Astrocyte (in vitro differentiated cells and primary cell): Measurements from ENCODE around the gene SETD4. TPM values are rescaled to one million over a fixed set of nuclear protein-coding genes. Genes with fewer than 3 reads are reported as not detected.

Experiments
- DNase-seq: peaks from one replicate; pipeline ENCODE4 v3.0.0-alpha.2; 2010; ENCODE audit warnings: low read depth
- FAIRE-seq: peaks from 2 replicates; lab custom pipeline; 2011; peaks lifted over from hg19 to GRCh38; lab: Jason Lieb, UNC
- H2AFZ ChIP-seq: 2 replicates; pipeline ENCODE4 v1.6.0; 2012; ENCODE audit warnings: low read depth, low read length, inconsistent platforms
- H3K27ac ChIP-seq: 2 replicates; pipeline ENCODE4 v1.5.1; 2011; ENCODE audit warnings: low read depth, low read length, inconsistent platforms
- H3K27me3 ChIP-seq: 2 replicates; pipeline ENCODE4 v1.6.0; 2011; ENCODE audit warnings: low read length, inconsistent platforms; ENCODE audit not compliant: insufficient read depth
- H3K36me3 ChIP-seq: 2 replicates; pipeline ENCODE4 v1.5.1; 2011; ENCODE audit warnings: low read length, inconsistent platforms; ENCODE audit not compliant: insufficient read depth
- H3K4me1 ChIP-seq: 2 replicates; pipeline ENCODE4 v1.5.1; 2011; ENCODE audit warnings: low read length, inconsistent platforms; ENCODE audit not compliant: insufficient read depth
- H3K4me2 ChIP-seq: 2 replicates; pipeline ENCODE4 v1.6.0; 2012; ENCODE audit warnings: low read length, inconsistent platforms
- H3K4me3 ChIP-seq: 2 replicates; pipeline ENCODE4 v1.5.1; 2011; ENCODE audit warnings: low read depth, mild to moderate bottlenecking, low read length, inconsistent platforms; ENCODE audit not compliant: insufficient read depth
- H3K79me2 ChIP-seq: 2 replicates; pipeline ENCODE4 v1.6.0; 2012; ENCODE audit warnings: mild to moderate bottlenecking, low read length, inconsistent platforms; ENCODE audit not compliant: insufficient read depth
- H3K9ac ChIP-seq: 2 replicates; pipeline ENCODE4 v1.6.0; 2012; ENCODE audit warnings: mild to moderate bottlenecking, low read length, inconsistent platforms
- H3K9me3 ChIP-seq: 2 replicates; pipeline ENCODE4 v1.5.1; 2012; ENCODE audit warnings: low read depth, mild to moderate bottlenecking, low read length, inconsistent platforms; ENCODE audit not compliant: insufficient read depth
- H4K20me1 ChIP-seq: 2 replicates; pipeline ENCODE4 v1.6.0; 2012; ENCODE audit warnings: low read length, inconsistent platforms; ENCODE audit not compliant: insufficient read depth
- H3K27ac Mint-ChIP-seq: one replicate; pipeline ENCODE4 v1.8.0; 2021; ENCODE audit warnings: mild to moderate bottlenecking, mixed read lengths; ENCODE audit not compliant: unreplicated experiment
- H3K27me3 Mint-ChIP-seq: one replicate; pipeline ENCODE4 v1.8.0; 2021; ENCODE audit warnings: low read depth, mixed read lengths; ENCODE audit not compliant: unreplicated experiment
- H3K36me3 Mint-ChIP-seq: one replicate; pipeline ENCODE4 v1.8.0; 2021; ENCODE audit warnings: low read depth, mixed read lengths; ENCODE audit not compliant: unreplicated experiment
- H3K4me1 Mint-ChIP-seq: one replicate; pipeline ENCODE4 v1.8.0; 2021; ENCODE audit warnings: low read depth, mixed read lengths; ENCODE audit not compliant: unreplicated experiment
- H3K4me3 Mint-ChIP-seq: one replicate; pipeline ENCODE4 v1.8.0; 2021; ENCODE audit warnings: mild to moderate bottlenecking, moderate library complexity, mixed read lengths; ENCODE audit not compliant: unreplicated experiment
- H3K9me3 Mint-ChIP-seq: one replicate; pipeline ENCODE4 v1.8.0; 2021; ENCODE audit warnings: mild to moderate bottlenecking, mixed read lengths; ENCODE audit not compliant: unreplicated experiment
- CTCF ChIP-seq: IDR thresholded peaks from 2 replicates; pipeline ENCODE4 v1.5.1; 2011; ENCODE audit warnings: low read depth, mild to moderate bottlenecking, inconsistent platforms, low read length, moderate library complexity; ENCODE audit not compliant: insufficient read depth
- EZH2 ChIP-seq: IDR thresholded peaks from 2 replicates; pipeline ENCODE4 v1.6.1; 2012; ENCODE audit warnings: mild to moderate bottlenecking, low read length, inconsistent platforms; ENCODE audit not compliant: insufficient read depth
- total RNA-seq: library from RNA; stranded (reverse); gene quantifications from 2 replicates; pipeline ENCODE4 v1.2.1, GENCODE V29; 2021

Gene SETD4
- total RNA-seq, 1 donor from 2014 or later, result 14.8 TPM

DNA sequence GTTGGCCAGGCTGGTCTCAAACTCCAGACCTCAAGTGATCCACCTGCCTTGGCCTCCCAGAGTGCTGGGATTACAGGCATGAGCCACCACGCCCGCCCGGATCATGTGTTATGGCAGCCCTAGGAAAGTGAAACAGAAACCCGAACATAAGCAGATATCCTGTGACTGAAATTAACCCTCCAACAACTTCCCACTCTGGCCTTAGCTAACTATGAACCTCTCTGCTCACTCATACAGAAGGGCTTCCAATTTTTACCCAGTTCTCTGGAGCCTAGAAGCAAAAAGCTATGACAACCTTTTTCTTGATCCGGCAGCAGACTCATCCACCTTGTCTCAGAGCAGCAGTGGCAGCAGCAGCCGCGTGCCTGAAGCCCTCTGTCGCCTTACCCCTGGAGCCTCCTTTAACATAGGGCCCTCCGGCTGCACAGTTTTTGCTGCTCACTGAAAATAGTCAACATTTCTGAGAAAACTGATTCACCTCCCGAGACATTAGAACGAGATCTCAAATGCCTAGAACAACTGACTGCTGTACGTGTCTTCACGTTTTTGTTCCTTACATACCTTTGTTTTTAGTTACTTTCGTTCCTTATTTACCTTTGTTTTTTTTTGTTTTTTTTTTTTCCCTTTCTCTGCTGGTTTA is 18.8 kb upstream of the SETD4 start:
- peaks cover 2% of the 10 kb centered on the region for H3K9me3 Mint-ChIP-seq
- no peak overlapping the region for H3K27ac Mint-ChIP-seq
- H3K36me3 Mint-ChIP-seq, result peaks cover 4% of the 10 kb centered on the region
- Histone ChIP-seq H3K27ac (no peak overlapping the region), H3K79me2 (no peaks in the 10 kb centered on the region), H3K9ac (no peak overlapping the region), H3K27me3 (no peaks in the 10 kb centered on the region), H3K4me3 (no peak overlapping the region), H4K20me1 (no peaks in the 10 kb centered on the region), H2AFZ (no peak overlapping the region), H3K4me2 (no peak overlapping the region), H3K36me3 (no peaks in the 10 kb centered on the region), H3K4me1 (no peaks in the 10 kb centered on the region), H3K9me3 (no peaks in the 10 kb centered on the region)
- DNase-seq (no peak), FAIRE-seq (no peak)
- no peak for TF ChIP-seq CTCF
- no peak for TF ChIP-seq EZH2
- no peaks in the 10 kb centered on the region for H3K4me1 Mint-ChIP-seq
- no peaks in the 10 kb centered on the region for H3K27me3 Mint-ChIP-seq
- no peak overlapping the region for H3K4me3 Mint-ChIP-seq

DNA sequence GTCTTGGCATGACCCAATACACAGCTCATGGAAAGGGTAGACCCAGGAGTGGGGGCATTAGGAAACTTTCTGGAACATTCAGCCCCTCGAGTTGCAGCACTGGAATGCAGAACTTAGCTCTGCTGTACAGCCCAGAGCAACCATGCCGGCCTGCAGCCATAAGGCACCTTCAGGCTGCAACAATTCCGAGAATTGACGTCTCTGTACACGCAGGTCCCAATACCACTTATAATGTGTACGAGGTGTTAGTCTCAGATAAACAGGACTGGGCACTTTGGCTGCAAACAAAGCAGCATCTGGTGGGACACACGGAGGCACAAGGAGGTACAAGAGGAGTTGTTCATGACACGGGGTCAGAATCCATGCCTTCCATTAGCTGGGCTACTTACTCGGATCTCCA is 17.4 kb upstream of the SETD4 start:
- Mint-ChIP-seq H3K4me3 (no peak overlapping the region), H3K9me3 (peaks cover 2% of the 10 kb centered on the region), H3K27me3 (no peaks in the 10 kb centered on the region), H3K4me1 (peaks cover 2% of the 10 kb centered on the region), H3K36me3 (peaks cover 4% of the 10 kb centered on the region), H3K27ac (no peak overlapping the region)
- H3K36me3 ChIP-seq, result no peaks in the 10 kb centered on the region
- no peak overlapping the region for H3K27ac ChIP-seq
- no peak overlapping the region for H3K9ac ChIP-seq
- H4K20me1 ChIP-seq, result peaks cover 5% of the 10 kb centered on the region
- no peaks in the 10 kb centered on the region for H3K27me3 ChIP-seq
- TF ChIP-seq EZH2, result no peak
- no peak for TF ChIP-seq CTCF
- H3K4me1 ChIP-seq, result no peaks in the 10 kb centered on the region
- no peaks in the 10 kb centered on the region for H3K79me2 ChIP-seq
- no peak overlapping the region for H3K4me3 ChIP-seq
- H3K4me2 ChIP-seq, result no peak overlapping the region
- H3K9me3 ChIP-seq, result no peaks in the 10 kb centered on the region
- no peak for DNase-seq
- FAIRE-seq, result no peak
- no peak overlapping the region for H2AFZ ChIP-seq

GRCh38 chr21:36076878-36077655 is 16.7 kb upstream of the SETD4 start:
- no peaks in the 10 kb centered on the region for H3K27me3 Mint-ChIP-seq
- Histone ChIP-seq H3K79me2 (no peaks in the 10 kb centered on the region), H3K9me3 (no peaks in the 10 kb centered on the region), H3K9ac (no peak overlapping the region), H3K4me1 (peaks cover 2% of the 10 kb centered on the region), H2AFZ (no peak overlapping the region), H3K4me3 (no peak overlapping the region), H4K20me1 (peaks cover 11% of the 10 kb centered on the region), H3K4me2 (no peak overlapping the region), H3K27ac (no peak overlapping the region), H3K36me3 (no peaks in the 10 kb centered on the region), H3K27me3 (no peaks in the 10 kb centered on the region)
- no peak overlapping the region for H3K4me3 Mint-ChIP-seq
- FAIRE-seq, result no peak
- H3K27ac Mint-ChIP-seq, result no peak overlapping the region
- DNase-seq, result no peak
- peaks cover 2% of the 10 kb centered on the region for H3K4me1 Mint-ChIP-seq
- no peak for TF ChIP-seq EZH2
- no peak for TF ChIP-seq CTCF
- H3K36me3 Mint-ChIP-seq, result peaks cover 4% of the 10 kb centered on the region
- peaks cover 2% of the 10 kb centered on the region for H3K9me3 Mint-ChIP-seq
